NCI-H2107 (cell line): ENCODE measurements around the gene DNASE1L3.
"Not testable (repeated sequence)": the region's sequence is repeated elsewhere in the genome, so short reads cannot be mapped to it uniquely, and the experiment has no call there.

ENCODE experiments used
- DNase-seq: peaks from one replicate; lab custom pipeline; 2025; lab: John Stamatoyannopoulos, UW

The DNASE1L3 gene

DNA sequence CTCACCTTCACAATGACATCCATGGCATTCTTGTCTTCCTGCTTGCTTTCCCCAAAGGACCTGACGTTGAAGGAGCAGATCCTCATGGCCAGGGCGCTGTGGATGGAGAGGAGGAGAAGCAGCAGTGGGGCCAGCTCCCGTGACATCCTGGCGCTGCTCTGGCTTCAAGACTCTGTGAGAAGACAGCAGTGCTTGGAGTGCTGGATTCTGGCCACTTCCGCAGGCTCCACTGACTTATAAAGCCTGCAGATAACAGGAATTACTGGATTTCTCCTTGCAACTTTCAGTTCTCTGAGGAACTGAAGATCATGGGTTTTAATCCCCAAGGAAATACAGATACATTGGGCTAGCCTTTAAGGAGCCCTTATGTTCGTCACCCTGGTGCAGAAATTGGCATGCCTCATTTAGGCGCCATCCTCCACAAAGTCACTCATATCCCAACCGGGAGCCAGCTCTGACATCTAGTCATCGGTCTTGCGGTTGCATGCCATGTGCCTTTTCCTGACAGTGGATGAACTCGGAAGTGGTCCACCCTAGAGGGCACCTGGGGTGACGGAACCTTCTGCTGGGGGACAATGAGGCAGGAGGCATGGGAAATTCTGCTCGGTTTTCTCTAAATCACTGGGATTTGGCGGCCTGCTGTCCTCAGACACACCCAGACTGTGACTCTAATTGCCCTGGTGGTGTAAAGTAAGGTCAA lies at the start of gene DNASE1L3:
Gene DNASE1L3 (minus strand): TSS at position 212 of the 700 bp plus-strand sequence. CDS start 66 bp downstream, at position 146.
- no peak for DNase-seq

GRCh38 chr3:58260261-58260731 lies 49.5 kb upstream of the DNASE1L3 start:
- no peak for DNase-seq

DNA sequence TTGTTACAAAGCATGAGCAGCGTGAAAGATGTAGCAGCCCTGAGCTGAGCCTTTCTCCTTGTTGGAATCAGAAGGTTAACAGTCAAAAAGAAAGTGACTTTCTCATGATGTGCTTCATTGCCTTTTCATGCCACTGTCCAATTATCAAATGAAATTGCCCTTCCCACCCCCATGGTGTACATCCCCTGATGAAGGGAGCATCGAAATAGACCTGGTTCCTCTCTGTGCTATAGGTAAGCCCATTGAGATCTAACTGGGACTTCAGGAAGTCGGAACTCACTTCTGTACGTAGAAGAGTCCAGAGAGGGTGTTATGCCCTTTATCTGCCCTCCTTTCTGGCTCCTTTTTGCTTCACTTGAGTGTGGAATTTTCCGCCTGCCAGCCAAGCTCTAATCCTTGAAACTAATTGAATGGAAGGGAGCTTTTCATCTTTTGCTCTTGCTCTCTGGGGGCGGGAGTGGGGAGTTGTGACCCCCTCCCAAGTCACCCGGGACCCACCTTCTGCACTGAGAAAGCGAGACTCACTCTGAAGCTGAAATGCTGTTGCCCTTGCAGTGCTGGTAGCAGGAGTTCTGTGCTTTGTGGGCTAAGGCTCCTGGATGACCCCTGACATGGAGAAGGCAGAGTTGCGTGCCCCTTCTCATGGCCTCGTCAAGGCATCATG lies 47.8 kb upstream of the DNASE1L3 start:
- DNase-seq = no peak

DNA sequence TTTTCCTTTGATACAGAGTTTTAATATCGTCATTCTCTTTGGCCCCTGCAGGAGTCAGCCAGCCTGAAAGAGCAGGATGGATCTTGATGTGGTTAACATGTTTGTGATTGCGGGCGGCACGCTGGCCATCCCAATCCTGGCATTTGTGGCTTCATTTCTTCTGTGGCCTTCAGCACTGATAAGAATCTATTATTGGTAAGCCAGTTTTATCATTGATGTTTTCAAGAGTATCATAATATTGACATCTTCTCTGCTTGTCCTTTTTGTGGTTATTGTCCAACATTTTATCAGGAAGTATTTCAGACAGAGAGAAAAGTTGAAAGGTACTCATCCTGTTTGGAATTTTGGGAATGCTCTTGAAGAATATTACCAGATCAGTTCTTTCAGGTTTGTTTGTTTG lies 45.7 kb upstream of the DNASE1L3 start:
- DNase-seq = no peak

GRCh38 chr3:58256061-58256460 lies 45.3 kb upstream of the DNASE1L3 start:
- no peak for DNase-seq

DNA sequence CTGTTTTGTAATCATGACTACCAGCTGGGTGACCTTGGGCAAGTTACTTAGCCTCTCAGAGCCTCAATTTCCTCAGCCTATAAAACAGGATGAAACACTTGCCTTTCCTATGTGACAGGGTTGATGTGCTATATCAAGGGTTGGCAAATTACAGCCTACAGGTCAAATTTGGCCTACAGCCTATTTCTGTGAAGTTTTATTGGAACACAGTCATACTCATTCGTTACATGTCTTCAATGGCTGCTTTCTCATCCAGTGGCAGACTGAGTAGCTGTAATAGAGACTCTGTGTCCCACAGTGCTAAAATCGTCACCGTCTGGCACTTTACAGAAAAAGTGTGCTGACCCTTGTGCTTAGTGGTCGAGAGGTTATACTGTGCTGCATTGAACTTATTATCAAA lies 43.4 kb upstream of the DNASE1L3 start:
- DNase-seq = no peak

DNA sequence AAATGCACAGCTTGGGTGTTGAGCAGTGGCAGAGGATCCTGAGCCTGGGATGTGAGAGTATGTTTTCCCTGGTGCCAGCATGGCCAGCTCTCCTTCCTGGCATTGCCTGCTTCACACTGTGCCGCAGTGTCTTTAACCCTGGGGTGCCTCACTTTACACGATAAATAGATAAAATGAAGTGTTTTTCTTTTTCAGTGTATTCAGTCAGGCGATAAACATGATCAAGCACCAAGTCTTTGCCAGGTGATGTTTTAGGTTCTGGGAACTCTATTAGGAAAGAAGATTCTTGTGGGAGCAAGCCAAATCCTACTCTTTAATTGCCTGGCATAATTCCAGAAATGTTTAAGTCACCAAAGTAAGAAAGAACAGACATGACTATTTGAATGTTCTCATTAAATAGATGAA lies 40.9 kb upstream of the DNASE1L3 start:
- no peak for DNase-seq

DNA sequence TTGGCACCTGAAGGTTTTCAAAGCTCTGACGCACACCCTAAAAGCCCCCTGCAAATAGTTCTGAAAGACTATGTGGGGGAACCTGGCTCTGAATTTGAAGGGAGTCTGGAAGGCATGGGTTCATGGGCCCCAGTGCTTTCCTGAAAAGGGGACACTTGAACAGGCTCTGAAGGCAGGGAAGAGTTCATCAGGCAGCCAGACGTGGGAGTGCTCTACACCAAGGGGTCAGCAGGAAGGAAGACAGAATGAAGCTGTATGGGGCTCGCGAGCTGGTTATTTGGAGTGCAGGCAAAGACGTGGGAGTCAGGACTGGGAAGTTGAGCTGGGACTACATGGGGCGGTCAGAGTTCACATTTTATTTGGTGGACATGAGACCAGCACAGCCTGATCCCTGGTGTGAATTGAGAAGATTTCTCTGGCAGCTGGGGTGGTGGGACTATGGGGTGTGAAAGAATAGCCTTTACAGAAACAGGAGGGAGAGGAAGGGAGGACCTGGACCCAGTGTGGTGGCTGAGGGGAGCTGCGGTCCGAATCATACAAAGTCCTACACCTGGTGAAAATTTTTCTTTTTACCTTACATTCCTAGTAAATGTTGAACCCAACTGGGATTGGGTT lies 39.4 kb upstream of the DNASE1L3 start:
- no peak for DNase-seq

DNA sequence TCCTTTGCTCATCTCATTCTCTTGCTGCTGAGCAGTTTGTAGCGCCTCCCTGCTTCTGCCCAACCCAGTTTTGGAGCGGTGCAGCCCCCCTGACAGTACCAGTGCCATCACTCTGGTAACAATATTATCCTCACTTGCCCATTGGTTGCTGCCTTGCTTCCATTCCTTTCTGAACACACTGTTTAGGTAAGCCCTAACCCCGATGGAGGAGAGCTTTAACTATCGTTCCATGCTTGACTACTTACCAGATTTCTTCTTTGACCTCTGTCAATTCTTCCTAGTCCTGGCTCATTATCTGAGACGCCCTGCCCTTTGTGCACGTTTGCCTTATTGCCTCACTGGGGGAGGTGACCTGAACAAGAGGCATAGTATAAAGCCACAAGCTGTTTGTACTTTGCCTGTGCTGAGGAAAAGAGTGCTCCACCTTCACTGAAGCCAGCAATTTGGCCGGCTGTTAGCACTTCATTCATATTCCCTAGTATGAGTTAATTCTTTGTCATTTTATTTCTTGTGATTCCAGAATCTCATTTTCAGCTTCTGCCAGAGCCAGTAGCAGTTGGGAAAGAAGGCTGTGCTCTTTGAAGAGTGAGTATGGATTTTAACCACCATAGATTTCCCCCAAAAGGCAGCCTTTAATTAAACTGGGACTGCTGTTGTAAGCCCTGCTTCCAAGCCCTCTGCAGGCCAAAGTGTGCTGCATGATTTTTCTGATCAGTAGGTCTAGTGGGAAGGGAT lies 38.8 kb upstream of the DNASE1L3 start:
- no peak for DNase-seq

DNA sequence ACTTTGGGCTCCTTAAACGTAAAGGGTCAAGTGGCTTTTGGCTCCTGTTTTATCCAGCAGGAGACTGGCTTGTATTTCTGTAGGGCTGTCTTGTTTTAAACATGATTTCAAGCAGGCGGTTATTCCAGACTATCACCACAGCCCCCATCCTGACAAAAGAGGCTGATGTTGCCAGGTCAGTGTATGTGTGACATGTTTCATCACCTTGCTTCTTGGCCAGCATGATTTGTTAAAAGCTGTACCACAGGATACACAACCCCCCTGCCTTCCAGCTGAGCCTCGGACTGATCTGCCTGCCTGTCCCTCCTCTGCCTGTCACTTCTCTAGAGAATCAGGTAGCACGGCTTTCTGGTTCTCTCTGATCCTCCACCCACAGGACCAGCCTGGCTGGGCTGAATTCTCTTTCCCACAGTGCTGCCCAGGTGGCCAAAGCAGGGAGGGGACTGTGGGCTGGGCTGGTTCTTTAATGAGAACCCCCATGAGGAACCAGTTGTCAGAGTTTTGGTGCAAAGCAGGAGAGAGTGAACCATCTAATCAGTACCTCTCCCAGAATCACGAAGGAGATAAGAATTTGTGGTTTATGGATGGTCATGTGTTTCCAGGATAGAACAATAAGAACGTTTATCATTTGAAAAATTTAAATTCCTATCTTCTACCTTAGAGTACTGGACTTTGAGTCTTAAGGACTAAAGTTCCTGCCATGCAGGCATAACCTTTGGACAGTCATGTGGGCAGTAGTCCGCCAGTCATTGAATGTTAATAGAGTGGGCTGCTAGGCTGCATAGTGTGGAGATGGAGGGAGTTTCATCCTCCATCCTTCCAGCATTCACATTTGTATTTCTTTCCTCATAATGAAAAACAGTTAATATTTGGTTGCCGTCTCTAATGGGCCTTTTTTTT lies 35.6 kb upstream of the DNASE1L3 start:
- no peak for DNase-seq

DNA sequence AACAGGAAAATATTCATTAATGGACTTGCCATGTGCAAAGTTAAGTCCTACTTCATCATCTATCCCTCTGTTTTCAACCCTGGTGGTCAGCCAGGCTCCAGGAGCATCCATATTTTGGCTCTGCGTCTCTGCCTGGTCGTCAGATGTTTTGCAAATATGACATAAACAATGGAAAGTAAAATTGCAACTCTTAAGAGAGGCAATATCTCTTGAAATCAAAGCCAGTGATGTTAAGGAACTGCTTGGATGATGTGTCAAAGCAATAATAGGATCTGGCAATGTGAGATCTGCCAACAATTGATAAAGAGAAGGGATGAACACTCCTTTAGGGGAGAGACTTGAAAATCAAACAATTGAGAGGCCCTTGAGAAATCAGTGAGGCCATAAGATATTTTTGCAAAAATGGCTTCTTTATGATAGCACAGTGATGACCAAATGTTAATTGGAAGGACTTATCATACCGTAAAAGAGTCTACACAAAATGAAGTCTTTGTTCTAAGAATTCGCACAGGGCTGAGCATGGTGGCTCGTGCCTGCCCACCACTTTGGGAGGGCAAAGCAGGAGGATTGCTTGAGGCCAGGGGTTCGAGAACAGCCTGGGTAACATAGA lies 33.3 kb upstream of the DNASE1L3 start:
- no peak for DNase-seq

GRCh38 chr3:58242860-58243259 lies 32.1 kb upstream of the DNASE1L3 start:
- DNase-seq = not testable (repeated sequence)

GRCh38 chr3:58242340-58242739 lies 31.6 kb upstream of the DNASE1L3 start:
- DNase-seq = no peak

GRCh38 chr3:58241306-58242044 lies 30.7 kb upstream of the DNASE1L3 start:
- DNase-seq = no peak

DNA sequence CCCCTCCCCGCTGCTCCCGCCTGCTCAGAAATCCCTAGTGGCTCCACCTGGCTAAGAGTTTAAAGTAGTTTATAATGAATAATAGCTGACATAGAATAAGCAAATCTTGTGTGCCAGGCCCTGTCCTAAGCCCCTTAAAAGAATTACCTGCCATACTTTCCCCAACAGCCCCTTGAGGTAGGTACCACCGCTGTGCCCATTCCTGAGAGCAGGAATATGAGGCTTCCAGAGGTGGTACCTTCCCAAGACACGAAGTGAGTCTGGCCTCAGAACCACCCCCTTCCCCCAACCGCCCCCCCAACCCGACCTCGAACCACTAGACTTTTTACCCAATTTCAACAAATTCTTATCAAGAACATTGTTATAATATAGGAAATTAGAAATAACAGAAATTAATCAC lies 28.1 kb upstream of the DNASE1L3 start:
- no peak for DNase-seq

GRCh38 chr3:58237941-58238681 lies 27.3 kb upstream of the DNASE1L3 start:
- no peak for DNase-seq

DNA sequence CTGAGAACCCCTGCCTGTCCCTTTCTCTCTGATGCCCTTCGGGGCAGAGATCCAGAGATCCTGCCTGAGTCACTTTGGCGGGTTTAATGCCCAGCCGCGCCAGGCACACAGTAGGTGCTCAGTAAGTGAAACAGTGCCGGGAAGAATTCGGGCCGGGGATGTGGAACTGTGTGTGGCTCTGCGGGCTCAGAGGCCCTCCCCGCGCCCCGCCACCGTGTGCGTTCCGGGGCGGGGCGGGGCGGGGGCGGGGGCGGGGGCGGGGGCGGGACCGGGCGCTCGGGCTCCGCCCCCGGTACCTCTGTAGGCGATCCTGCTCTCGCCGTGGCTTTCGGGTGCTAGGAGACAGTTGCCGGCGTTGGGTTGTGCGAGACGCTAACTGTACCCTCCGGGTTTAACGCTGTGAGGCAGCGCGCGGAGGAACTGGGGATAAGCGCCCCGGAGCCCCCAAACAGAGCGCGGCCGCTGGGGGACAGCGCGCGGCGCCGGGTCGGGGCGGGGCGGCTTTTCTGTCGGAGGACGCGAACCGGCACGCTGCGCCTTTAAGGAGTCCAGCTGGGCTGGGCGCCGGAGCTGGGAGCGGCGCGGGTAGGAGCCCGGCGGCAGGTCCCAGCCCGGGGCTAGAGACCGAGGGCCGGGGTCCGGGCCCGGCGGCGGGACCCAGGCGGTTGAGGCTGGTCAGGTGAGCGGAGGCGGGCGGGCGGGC lies 26.6 kb upstream of the DNASE1L3 start, which contains the start of gene ABHD6:
Gene ABHD6 (plus strand): TSS at position 555 of the 703 bp plus-strand sequence. CDS start 18,795 bp downstream, outside the sequence.
- no peak for DNase-seq

DNA sequence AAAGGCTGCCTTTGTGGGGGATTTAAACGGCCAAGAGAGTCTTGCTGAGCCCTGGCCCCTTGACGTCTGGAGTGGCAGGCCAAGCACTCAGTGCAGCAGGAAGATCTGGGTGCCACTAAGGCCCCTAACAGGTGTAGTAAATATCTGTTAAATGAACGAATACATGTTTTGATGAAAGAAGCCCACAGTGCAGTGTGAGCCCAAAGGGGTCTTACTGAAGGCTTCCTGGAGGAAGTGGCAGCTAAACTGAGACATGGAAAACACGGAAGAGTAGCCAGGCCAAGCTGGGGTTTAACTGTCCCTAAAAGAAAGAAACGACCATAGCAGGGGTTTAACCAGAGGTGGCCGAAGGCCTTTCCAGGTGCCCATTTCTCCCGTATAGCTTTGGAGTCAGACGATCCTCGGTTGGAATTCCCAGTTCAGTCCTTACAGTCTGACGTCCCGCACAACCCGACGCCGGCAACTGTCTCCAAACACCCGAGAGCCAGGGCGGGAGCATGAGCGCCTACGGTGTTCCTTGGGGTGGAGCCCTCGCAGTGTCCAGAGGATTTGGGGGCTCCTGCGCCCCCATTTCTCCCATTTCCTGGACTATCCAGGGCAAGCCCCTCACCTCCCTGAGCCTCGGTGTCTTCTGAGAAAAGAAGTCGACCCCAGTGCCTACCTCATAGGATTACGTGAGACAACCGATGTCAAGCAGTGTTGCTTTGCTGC lies 25.9 kb upstream of the DNASE1L3 start:
- no peak for DNase-seq
